Activated gamma-delta T cell (primary cell): ENCODE measurements around the gene FLCN.

Experiments
- DNase-seq: peaks from one replicate; lab custom pipeline; 2025; lab: John Stamatoyannopoulos, UW

FLCN gene

DNA sequence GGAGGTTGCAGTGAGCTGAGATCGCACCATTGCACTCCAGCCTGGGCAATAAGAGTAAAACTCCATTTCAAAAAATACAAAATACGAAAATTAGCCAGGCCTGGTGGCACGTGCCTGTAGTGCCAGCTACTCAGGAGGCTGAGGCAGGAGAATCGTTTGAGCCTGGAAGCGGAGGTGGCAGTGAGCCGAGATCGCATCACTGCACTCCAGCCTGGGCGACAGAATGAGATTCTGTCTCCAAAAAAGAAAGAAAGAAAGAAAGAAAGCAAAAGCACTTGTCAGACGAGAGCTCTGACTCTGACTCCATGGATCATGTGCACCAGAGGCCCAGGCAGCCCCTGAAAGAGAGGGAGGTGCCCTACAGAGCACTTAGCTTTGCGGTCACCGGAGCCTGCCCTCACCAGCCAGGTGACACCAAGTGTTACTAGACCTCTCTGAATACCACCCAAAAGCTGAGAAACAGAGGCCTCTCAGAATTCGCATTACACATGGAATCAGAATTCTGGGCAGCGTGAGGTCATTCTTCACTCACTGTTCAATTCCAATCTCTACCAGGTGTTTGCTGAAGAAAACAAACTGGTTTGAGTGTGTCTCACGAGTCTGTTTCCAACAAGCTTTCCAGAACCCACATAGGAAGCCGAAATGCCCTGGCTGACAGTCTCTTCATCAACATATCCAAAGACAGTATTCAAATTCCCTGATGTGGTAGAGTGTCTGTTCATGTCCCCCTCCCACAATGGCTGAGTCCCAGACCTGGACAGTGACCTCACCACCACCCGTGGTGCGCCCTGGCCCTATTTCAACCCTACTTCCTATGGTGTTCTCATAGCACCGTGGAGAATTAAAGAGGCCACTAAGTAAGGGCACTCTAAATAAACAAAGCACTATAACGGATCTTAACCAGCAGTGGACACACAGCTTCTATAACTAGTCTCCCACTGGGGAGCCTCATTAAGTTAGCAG lies 1.5 kb downstream of the FLCN start:
- DNase-seq, result no peak

DNA sequence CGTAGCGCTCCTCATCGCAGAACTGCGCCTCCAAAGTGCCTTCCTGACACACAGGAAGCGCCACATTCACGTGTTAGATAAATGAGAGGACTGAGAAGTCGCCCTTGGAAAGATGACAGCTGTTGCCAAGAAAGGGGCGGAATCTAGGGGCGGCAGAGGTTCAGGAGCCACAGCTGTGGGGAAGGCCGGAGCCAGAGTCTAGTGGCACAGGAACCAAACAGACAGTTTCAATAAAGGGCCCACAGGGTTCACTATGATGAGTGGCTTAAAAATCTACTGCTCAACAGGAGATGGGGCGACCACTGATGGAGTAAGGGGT lies 4.7 kb downstream of the FLCN start:
- DNase-seq, result no peak

DNA sequence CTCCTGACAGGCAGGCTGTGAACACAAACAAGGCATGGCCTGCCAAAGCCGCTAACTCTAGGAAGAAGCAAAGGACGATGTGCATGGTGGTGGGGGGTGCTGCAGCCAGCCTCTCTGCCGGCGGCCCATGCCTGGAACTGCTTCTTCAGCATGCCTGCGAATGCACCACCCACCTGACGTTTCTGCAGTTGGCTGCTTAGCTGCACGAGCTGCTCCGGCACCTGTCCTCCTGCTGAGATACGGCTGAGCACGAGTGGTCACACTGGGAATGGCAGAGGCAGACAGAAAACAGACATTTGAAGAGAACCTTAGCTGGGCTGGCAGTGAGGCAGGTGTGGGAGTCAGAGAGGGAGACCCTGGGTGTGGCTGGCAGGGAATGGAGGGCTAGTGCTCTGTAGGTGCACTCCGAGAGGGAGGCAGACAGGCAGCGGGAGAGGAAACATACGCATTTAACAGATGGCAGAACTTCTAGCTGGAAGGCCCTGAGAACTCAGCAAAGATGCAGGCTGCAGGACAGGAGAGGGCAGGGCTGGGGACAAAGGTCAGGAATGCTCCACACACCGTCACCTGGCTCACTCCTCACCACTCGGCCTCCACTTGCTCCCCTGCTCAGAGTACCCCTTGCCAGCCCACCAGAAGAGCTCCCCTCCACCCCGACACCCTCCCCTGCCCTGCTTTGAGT lies 5.2 kb downstream of the FLCN start:
- no peak for DNase-seq

DNA sequence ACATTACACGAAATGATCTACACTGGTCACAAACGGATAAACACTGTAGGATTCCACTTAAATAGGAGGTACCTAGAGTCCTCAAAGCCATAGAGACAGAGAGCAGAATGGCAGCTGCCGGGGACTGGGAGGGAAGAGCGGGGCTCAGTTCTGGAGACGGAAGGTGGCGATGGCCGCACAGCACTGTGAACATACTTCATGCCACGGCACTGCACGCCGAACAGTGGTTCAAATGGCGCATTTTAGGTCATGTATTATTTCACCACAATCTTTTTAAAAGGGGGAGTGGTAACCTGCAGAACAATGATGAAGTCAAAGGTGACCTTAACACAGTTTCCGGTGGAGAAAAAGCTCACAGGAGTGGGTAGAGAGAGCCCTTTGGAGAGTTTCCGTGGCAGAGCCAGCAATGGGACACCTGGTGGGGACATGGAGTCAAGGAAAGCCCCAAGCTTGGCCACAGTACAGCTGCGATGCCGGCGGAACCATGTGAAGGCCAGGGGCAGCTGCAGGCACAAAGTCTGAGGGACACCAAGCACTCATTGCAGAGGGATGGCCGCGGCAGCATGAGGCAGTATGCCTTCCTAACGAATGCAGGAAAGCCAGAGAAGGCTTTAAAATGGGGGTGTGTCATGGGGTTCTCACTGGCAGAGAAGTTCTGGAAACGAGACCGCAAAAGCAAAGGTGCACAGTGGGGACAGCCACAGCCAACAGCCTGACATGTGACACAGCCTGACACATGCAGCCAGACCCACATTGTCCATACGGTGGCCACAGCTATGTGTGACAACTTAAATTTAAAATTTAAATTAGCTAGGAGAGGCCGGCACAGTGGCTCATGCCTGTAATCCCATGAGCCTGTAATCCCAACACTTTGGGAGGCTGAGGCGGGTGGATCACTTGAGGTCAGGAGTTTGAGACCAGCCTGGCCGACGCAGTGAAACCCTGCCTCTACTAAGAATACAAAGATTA lies 7.3 kb downstream of the FLCN start:
- DNase-seq, result no peak

DNA sequence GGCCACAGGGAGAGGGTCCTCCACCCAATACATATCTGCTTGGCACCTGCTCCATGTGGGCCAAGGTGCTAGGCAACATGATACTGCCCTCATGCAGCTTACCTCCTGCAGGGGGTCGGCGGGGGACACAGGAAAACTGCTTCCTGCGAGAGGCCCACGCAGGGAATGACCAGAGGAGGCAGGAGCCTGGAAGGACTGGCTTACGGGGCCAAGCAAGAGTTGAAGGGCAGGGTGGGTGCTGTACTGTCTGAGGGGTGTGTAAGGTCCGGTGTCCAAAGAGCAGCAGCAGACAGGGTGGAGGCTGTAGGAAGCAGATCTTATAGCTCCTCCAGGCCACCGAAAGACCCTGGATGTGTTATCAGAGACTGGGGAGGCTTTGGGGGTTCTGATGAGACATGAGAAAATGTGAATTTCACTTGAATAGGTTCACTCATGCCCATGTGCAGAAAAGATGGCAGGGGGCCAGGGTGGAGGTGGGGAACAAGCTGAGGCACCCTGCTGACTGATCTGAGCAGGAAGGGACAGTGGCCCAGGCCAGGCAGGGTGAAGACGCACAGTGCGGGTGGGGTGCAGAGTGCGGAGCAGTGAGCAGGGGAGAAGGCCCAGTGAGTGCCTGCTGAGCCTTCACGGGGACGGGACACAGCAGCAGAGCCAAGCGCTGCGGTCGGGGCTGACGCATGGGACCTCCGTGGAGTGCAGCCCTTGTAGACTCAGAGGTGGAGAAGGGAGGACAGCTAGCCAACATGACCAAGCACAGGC lies 8.3 kb downstream of the FLCN start:
- DNase-seq, result no peak

DNA sequence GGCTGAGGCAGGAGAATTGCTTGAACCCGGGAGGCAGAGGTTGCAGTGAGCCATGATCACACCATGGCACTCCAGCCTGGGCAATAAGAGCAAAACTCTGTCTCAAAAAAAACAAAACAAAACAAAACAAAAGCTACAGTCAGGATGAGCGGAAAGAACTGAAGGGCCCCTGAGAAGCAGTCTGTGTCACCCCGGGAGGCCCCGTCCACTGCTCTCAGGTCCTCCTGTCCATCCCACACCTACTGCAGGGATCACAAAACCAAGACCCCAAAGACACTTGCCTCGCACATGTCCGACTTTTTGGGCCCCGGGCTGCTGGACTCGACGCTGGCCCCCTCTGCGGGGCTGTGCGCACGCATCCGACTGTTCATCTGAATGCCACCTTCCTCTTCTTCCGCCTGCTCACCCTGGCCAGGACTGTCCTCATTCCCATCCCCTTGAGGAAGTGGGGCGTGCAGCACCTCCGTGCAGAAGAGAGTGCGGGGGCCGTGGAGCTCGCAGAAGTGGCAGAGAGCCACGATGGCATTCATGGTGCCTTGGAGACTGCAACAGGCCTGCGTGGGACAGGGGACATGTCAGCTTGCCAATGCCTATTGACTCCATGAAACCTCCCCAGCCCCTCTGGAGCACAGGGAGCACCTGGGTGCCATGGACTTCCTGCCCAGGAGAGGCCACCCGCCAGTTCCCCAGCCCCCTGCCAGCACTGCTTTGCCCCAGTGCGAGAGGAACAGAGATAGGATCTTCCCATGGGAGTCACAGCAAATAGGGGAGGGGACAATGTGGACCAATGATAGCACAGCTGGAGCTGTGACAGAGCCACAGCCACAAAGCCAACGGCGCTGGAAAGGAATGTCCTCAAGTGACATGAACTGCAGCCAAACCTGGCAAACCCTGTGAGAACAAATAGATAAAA lies 9.1 kb downstream of the FLCN start:
- no peak for DNase-seq

DNA sequence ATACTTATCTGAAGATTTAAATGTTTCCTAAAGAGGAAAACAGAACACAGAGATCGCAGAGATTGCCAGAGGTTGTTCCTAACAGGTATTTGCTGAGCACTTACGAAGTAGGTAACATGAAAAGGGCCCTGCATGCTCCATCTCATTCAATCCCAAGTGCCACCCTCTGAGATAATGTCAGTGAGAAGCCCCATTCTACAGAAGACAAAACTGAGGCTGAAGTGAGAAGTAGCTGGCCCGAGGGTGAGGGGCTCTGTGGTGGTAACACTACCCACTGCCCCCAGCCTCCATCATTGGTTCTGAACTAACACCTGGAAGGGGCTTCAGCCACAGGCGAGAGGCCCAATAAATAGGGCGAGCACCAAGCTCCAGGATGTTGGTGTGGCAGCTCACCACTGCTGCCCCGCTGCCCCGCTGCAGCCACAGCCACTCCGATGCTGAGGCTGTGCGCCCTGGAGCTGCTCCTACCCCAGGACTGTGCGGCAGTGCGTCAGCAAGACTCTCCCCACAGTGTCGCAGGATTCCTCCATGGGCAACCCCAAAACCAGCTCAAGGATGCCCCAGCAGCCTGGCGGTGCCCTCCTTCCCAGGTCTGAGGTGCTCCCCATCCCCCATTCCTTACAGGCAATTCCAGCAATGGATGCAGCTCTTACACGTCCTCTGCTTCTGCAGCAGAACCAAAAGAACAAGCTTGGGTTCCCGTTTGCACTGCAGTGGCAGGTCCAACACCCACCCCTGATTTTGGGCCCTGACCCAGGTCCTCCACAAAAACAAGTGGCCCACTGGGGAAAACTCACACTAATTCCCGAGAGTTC lies 10.3 kb downstream of the FLCN start:
- DNase-seq, result no peak

DNA sequence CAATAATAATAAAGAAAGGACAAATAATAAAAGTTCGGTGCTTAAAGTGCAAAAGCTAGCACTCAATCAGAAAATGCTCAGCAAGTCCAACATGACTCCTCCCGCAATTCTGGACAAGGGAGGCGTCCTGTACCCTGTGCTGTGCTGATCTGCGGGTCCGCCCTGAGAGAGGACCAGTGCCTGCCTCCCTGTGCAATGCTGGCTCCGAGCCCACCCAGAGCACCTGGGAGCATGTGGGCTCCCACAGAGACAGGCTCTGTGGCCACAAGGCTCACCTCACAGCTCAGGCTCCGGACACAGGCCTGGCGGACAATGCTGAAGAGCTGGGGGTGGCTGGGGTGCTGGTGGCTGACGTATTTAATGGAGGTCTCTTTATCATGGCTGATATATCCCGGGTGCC lies 11.1 kb downstream of the FLCN start:
- no peak for DNase-seq

DNA sequence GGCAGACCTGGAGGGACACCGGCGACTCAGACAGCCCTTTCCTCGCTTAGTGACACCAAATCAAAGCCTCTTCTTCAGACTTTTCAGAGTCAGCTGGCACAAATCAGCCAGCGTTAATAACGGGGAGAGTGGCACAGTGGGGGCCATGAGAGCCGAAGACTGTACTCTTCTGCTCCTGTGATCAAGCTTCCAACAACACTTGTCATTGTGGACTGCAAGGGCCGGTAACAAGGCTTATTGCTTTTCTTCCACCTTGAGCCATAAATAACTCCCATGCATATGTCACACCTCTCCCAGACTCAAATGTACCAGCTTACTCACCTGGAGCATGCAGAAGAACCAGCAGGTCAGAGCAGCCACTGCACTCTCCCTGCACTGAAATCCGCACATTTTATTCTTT lies 12.8 kb downstream of the FLCN start:
- DNase-seq, result no peak

DNA sequence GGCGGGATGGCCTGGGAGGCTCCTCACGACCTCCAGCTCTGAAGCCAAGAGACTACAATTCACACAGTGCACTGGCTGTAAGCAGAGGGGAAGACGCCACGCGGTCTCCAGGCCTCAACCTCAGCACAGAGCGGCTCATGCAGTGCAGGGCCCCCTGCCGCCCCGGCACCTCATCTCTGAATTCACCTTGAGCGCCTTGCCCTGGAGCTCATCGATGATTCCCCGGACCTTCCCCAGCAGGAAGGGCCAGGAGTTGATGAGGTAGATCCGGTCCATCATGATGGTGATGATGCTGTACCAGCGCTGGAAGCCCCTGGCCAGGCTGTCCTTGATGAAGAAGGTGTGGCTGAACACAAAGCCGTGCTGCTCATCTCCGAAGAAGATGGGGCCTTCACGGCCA lies 13.2 kb downstream of the FLCN start:
- DNase-seq, result no peak

DNA sequence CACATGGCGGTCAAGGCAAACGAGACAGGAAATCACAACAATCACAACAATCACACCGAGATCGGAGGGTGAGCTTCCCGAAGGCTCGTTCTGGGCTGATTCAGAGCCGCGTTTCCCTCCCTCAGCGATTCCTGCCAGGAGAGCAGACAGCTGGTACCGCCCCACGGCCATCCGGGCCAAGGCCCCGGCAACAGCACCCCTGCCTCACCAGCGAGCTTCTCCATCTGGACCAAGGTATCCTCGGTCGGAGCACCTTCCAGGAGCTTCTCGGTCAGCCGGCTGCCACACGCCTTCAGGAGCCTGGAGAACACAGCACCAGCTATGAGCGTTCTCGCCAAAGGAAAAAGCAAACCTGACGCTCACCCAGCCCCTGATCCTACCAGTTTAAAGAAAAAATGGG lies 15.6 kb downstream of the FLCN start:
- DNase-seq, result no peak

DNA sequence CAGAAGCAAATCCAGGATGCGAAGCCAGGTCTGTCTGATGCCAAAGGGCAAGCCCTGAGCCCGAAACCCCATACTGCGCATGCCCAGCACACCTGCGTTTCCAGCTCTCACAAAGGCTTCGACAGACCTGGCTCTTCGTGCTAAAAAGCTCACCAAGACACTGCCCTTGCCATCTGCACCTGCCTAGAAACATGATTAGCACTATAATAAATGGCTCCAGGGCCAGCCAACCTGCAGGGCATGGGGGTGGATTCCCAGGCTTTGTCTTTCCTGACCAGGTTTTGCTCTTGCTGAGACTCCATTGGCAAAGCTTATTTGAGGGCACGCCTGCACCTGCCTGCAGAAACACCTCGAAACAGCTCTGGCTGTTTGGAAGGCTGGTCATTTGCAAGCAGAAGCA lies 16.4 kb downstream of the FLCN start:
- no peak for DNase-seq

DNA sequence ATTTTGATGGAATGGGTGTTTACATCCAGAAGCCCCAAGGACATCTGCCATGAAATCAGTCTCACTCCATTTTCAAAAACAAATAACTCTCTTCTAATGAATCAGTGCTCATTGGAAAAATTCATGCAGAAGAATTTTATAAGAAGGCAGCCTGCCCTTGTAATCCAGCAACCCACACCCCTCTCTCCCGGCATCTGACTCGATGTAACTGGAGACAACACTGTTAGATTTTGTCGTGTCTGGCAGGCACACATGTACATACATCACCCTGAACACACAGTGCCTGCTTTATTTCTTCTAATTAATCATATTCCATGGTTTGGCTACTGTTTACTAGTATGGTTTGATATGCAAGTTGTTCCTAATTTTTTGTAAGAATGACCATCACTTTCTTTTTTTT lies 19.0 kb downstream of the FLCN start:
- no peak for DNase-seq

DNA sequence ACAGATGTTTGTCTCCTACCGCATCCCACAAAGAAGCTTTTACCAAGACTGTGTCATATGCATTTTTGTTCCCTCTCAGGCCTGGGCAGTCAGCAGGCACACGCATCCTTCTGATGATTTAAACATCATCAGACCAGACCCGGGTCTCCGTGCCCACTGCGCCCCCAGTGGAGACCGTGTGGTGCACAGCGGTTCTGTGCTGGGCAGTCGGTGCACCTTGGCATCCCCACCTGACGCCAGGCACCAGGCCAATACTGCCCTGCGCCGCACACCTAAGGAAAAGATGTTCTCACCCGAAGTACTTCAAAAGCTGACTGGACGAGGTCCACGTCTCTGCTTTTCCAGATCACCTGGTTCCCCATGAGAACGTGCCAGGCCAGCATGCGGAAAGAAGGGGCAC lies 20.2 kb downstream of the FLCN start:
- no peak for DNase-seq

DNA sequence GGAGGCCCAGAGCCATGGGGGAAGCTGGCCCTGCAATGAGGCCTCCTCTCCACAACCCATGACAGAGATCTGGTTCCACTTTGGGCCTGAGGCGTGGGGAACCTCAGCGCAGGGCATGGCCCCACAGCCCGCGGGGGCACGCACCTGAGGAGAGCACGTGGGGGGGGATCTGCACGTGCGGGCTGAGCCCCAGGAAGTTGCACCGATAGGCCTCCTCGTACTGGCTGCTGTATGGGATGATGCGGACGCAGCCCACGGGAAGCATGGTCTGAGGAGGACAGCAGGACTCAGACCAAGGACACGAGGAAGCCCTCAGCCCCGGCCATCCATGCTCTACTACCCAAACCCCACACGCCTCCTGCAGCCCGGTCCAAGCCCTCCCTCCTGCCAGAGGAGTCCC lies 20.7 kb downstream of the FLCN start:
- no peak for DNase-seq

DNA sequence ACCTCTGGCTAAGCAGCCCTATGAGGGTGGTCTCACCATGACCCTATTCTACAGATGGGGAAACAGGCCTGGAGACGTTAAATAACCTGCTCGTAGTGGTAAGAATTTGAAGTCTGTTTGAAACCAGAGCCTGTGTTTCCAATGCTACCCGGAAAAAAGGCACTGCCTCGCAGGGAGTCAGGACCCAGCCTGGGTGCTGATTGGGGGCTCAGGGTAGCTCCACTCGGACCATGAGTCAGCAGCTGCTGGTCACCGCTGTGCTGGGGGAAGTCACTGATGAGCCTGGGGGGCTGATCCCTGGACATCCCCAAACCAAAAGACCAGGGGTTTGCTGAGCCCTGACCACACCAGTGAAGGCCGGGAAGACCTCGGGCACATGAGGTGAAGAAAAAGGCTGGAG lies 21.4 kb downstream of the FLCN start:
- no peak for DNase-seq

DNA sequence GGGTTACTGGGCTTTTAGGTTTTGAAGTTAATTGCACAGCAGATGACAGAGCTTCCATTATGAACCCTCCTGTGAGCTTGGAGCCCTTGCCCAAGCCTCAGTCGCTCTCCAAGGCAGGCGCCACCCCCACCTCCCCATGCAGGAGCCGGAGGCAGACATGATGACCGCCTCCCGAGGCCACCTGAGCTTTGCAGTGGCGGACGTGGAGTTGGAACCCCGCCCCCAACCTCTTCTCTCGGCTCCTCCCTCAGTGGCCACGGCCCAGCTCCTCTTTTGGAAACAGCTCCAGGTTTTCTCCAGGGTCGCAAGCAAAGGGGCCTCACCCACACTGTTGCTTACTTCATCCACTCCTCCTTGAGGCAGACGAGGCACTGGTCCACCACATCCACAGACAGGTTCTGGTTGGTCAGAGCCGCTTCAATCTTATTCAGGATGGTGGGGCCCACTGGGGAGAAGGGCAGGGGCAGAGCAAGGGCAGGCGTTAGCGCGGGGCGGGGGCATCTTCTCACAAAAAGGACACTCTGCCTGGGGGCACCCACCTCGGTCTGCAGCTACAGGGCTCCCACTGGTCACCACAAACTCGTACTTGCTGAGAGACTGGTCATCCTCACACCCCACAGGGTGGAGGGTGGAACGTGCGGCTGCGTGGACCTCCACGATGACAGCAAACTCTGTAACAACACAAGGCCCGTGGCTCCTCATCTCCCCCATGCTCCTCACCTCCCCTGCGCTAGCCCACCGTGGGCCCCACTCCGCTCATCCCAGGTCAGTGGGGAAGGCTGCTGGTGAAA lies 22.1 kb downstream of the FLCN start:
- no peak for DNase-seq

DNA sequence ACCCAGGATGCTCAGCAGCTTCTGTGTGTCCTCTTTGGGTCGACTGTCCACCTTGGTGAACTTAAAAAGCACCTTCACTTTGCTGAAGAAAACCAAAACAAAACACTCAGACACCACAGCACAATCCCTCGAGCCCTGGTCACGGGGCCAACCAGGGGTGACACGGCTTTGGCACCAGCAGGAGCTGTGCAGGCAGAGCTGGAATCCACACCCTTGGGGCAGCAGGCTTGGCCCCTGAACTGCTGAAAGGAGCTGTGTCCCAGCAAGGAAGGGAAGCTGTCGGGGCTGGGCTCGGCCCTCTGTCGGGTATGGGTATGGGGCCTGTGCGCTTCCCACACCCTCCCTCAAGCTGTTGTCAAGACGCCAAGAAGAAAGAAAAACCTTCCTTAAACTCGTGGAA lies 23.2 kb downstream of the FLCN start:
- no peak for DNase-seq

DNA sequence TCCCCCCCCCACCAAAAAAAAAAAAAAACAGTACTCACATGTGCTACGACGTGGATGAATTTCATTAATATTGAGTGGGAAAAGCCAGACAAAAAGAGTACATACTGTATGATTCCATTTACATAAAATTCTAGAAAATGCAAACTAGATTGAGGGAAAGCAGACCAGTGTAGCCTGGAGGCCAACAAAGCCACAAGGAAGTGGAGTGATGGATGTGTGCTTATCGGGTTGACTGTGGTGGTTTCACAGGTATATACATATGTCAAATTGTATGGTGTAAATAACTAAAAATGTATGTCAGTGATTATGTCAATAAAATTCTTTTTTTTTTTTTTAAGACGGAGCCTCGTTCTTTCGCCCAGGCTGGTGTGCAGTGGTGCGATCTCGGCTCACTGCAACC lies 29.0 kb downstream of the FLCN start:
- DNase-seq, result no peak
